MM.1S (cell line): ENCODE data around the gene VPS29.

Source experiments
- EZH2 ChIP-seq: fragments of 300-600 bp; sonication (generic); optimal IDR thresholded peaks from 2 replicates; pipeline ENCODE3; 2017; ENCODE audit warnings: low read depth, mild to moderate bottlenecking, antibody characterized with exemption, low read length, mixed read lengths
- TF ChIP-seq, protein P1 (sequence below): fragments of 300-600 bp; sonication (generic); IDR thresholded peaks from 2 replicates; pipeline ENCODE4 v1.5.1; 2016; ENCODE audit warnings: antibody characterized with exemption, low read length, mixed read lengths

DNA sequence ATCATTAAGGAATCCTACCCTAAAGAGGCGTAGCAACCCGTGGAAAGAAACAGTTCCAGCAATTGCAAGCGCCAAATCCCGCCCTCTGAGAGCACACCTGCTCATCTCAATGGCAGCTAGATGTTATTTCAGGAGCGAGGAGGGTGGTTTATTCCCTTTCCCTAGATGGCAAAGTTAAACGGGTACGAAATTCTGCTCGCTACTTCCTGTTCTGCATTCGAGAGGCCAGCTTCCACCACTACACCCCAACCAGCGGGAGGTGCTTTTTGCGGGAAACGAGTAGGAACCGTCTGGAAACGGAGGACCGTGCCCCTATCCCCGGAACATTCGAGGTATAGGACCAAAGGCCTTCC is 536 bp downstream of the VPS29 start:
- TF ChIP-seq, protein P1, sequence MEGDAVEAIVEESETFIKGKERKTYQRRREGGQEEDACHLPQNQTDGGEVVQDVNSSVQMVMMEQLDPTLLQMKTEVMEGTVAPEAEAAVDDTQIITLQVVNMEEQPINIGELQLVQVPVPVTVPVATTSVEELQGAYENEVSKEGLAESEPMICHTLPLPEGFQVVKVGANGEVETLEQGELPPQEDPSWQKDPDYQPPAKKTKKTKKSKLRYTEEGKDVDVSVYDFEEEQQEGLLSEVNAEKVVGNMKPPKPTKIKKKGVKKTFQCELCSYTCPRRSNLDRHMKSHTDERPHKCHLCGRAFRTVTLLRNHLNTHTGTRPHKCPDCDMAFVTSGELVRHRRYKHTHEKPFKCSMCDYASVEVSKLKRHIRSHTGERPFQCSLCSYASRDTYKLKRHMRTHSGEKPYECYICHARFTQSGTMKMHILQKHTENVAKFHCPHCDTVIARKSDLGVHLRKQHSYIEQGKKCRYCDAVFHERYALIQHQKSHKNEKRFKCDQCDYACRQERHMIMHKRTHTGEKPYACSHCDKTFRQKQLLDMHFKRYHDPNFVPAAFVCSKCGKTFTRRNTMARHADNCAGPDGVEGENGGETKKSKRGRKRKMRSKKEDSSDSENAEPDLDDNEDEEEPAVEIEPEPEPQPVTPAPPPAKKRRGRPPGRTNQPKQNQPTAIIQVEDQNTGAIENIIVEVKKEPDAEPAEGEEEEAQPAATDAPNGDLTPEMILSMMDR = no peak
- TF ChIP-seq EZH2 = no peak
